ENCODE results near the gene SH2B3. TPM values are rescaled to one million over a fixed set of nuclear protein-coding genes. Genes with fewer than 3 reads are reported as not detected.

SH2B3 gene
- total and polyA plus RNA-seq, 2 donors (not counting 3 experiments of a cell fraction or from before 2014, with no cell fraction given): 63.1 to 97.9 TPM

GRCh38 chr12:111437816-111438454 is 32.2 kb downstream of the SH2B3 start:
- Histone ChIP-seq H3K9ac (replicated peaks; ENCODE audit: extremely low read depth, insufficient read depth, low read length) (peak overlapping the region; percentile 13), H3K4me3 (replicated peaks in 1 of 3; ENCODE audit: insufficient read depth in 1 of 3, low read depth in 1 of 3, low read length in 3 of 3) (no peak overlapping the region), H3K9me3 (replicated peaks; ENCODE audit: control insufficient read depth, insufficient read depth, low read length) (no peaks in the 10 kb centered on the region), H3K4me1 (ENCODE audit: control insufficient read depth, extremely low read depth, insufficient read depth, low read length) (peaks cover 75% of the 10 kb centered on the region), H3K27me3 (ENCODE audit: control insufficient read depth in 2 of 2, insufficient read depth in 2 of 2, low read length in 2 of 2) (no peaks in the 10 kb centered on the region), H3K27ac (ENCODE audit: insufficient read depth, low read depth, low read length) (peak overlapping the region; percentile 85), H3K4me2 (ENCODE audit: insufficient read depth, low read length) (peak overlapping the region; percentile 2), H2AFZ (ENCODE audit: low read depth, low read length) (no peak overlapping the region), H3K36me3 (ENCODE audit: control insufficient read depth in 2 of 2, extremely low read depth in 1 of 2, insufficient read depth in 2 of 2, low read length in 2 of 2) (peaks cover 0 to 13% of the 10 kb centered on the region in 2 experiments), H4K20me1 (replicated peaks; ENCODE audit: control insufficient read depth, extremely low read depth, insufficient read depth, low read length) (no peaks in the 10 kb centered on the region), H3K9me1 (replicated peaks; ENCODE audit: control insufficient read depth, extremely low read depth, insufficient read depth, low read length) (no peaks in the 10 kb centered on the region), H3K79me2 (ENCODE audit: control insufficient read depth, insufficient read depth, low read length) (peaks cover 97% of the 10 kb centered on the region)
- POLR2A ChIA-PET: interaction anchor here (0.9 to 1.0 kb wide), 2 partner anchors 8 to 17 kb away, joined by 3 to 5 read pairs; no protein-coding TSS in a partner anchor
- TF ChIP-seq FOS (IDR thresholded peaks at IDR 0.05; ENCODE audit: borderline replicate concordance, insufficient read depth, low read length) (peak; percentile 88), POLR2AphosphoS5 (IDR thresholded peaks at IDR 0.05; ENCODE audit: insufficient read depth, low read depth, low read length) (peak; percentile 83), POLR2A (IDR thresholded peaks at IDR 0.05; ENCODE audit: low read depth, low read length) (peak; percentile 66), JUN (IDR thresholded peaks at IDR 0.05; ENCODE audit: borderline replicate concordance, insufficient read depth, insufficient read length, low read depth) (peak; percentile 92), CTCF (IDR thresholded peaks at IDR 0.05; ENCODE audit: extremely low read depth in 1 of 2, insufficient read depth in 1 of 2, low read depth in 1 of 2, low read length in 2 of 2) (no peak), GATA2 (IDR thresholded peaks at IDR 0.05; ENCODE audit: insufficient read depth, insufficient read length, low read depth, low read length) (peak; percentile 94), MYC (IDR thresholded peaks at IDR 0.05; ENCODE audit: low read depth, low read length) (no peak), EZH2 (IDR thresholded peaks at IDR 0.05; ENCODE audit: borderline replicate concordance, low read depth, low read length, severe bottlenecking) (no peak)
- no TSS peak for BruUV-seq (replicated peaks)
- dilution Hi-C loops (cut with MboI; ENCODE audit: extremely low pct_ligation_motif_present, low sequenced_read_pairs) (no loop called here), intact Hi-C loops (cut with micrococcal nuclease) (loop anchor here (1.0 kb wide), 1 partner anchor 8 kb away; no protein-coding TSS in a partner anchor)
- DNase-seq (ENCODE audit: low read depth, low spot score): peak; percentile 95
- CTCF ChIA-PET: interaction anchor here (0.7 to 2.6 kb wide), 12 partner anchors 8 to 107 kb away, joined by 3 to 30 read pairs (median 5); partner anchors contain the start of gene SH2B3
- peak; percentile 97 for FAIRE-seq

Measured in endothelial cell of umbilical vein (primary cell).